ENCODE measurements around the gene CRISPLD2. TPM values are rescaled to one million over a fixed set of nuclear protein-coding genes. Genes with fewer than 3 reads are reported as not detected.
A peak's percentile ranks its signal among the peaks of the same experiment; 100 is the strongest.

The CRISPLD2 gene
- total RNA-seq, 3 donors from 2014 or later (not counting 1 experiment from before 2014, with no cell fraction given), result 0.86 to 6.3 TPM; not detected in 1

GRCh38 chr16:84803146-84803545, 16.6 kb upstream of the CRISPLD2 start:
- Histone ChIP-seq H3K4me1 (ENCODE audit: control insufficient read depth, insufficient read depth, low read length) (peaks cover 11% of the 10 kb centered on the region), H3K4me3 (ENCODE audit: low read length) (no peak overlapping the region), H3K9me3 (ENCODE audit: control insufficient read depth, insufficient read depth, low read length) (no peaks in the 10 kb centered on the region), H3K27me3 (ENCODE audit: control insufficient read depth, insufficient read depth, low read length) (no peaks in the 10 kb centered on the region), H3K27ac (ENCODE audit: low read length) (no peak overlapping the region), H3K36me3 (ENCODE audit: control insufficient read depth, insufficient read depth, low read length) (no peaks in the 10 kb centered on the region)
- no peak for DNase-seq
- TF ChIP-seq, protein P1, sequence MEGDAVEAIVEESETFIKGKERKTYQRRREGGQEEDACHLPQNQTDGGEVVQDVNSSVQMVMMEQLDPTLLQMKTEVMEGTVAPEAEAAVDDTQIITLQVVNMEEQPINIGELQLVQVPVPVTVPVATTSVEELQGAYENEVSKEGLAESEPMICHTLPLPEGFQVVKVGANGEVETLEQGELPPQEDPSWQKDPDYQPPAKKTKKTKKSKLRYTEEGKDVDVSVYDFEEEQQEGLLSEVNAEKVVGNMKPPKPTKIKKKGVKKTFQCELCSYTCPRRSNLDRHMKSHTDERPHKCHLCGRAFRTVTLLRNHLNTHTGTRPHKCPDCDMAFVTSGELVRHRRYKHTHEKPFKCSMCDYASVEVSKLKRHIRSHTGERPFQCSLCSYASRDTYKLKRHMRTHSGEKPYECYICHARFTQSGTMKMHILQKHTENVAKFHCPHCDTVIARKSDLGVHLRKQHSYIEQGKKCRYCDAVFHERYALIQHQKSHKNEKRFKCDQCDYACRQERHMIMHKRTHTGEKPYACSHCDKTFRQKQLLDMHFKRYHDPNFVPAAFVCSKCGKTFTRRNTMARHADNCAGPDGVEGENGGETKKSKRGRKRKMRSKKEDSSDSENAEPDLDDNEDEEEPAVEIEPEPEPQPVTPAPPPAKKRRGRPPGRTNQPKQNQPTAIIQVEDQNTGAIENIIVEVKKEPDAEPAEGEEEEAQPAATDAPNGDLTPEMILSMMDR (IDR thresholded peaks at IDR 0.05), result no peak
- intact Hi-C loops (cut with micrococcal nuclease), result no loop called here
- Mint-ChIP-seq H3K36me3 (no peaks in the 10 kb centered on the region), H3K4me1 (peaks cover 0 to 5% of the 10 kb centered on the region in 2 donors), H3K4me3 (no peak overlapping the region), H3K9me3 (no peaks in the 10 kb centered on the region), H3K27me3 (ENCODE audit: low read depth in 2 of 2) (peaks cover 5 to 12% of the 10 kb centered on the region in 2 donors), H3K27ac (no peak overlapping the region)
- no peak for ATAC-seq
- 82% methylated on average over 9 of the region's 9 CpGs for WGBS (ENCODE audit: insufficient coverage)

- no peak for ATAC-seq
- Mint-ChIP-seq H3K36me3 (no peaks in the 10 kb centered on the region), H3K4me1 (peaks cover 0 to 5% of the 10 kb centered on the region in 2 donors), H3K27ac (no peak overlapping the region), H3K27me3 (ENCODE audit: low read depth in 2 of 2) (peaks cover 5 to 12% of the 10 kb centered on the region in 2 donors), H3K4me3 (no peak overlapping the region), H3K9me3 (no peaks in the 10 kb centered on the region)
- intact Hi-C loops (cut with micrococcal nuclease), result no loop called here
- WGBS (ENCODE audit: insufficient coverage), result 91% methylated on average over 10 of the region's 10 CpGs
- TF ChIP-seq, protein P1 (IDR thresholded peaks at IDR 0.05), result no peak
- no peaks in the 10 kb centered on the region for H3K9me3 ChIP-seq (ENCODE audit: control insufficient read depth, insufficient read depth, low read length)
- no peaks in the 10 kb centered on the region for H3K27me3 ChIP-seq (ENCODE audit: control insufficient read depth, insufficient read depth, low read length)
- no peak overlapping the region for H3K27ac ChIP-seq (ENCODE audit: low read length)
- peaks cover 11% of the 10 kb centered on the region for H3K4me1 ChIP-seq (ENCODE audit: control insufficient read depth, insufficient read depth, low read length)
- no peak overlapping the region for H3K4me3 ChIP-seq (ENCODE audit: low read length)
- no peak for DNase-seq
- H3K36me3 ChIP-seq (ENCODE audit: control insufficient read depth, insufficient read depth, low read length), result no peaks in the 10 kb centered on the region
These were observed 15.5 kb upstream of the CRISPLD2 start for GRCh38 chr16:84804326-84804725.

- Histone ChIP-seq H3K27ac (ENCODE audit: low read length) (no peak overlapping the region), H3K4me3 (ENCODE audit: low read length) (no peak overlapping the region), H3K27me3 (ENCODE audit: control insufficient read depth, insufficient read depth, low read length) (no peaks in the 10 kb centered on the region), H3K9me3 (ENCODE audit: control insufficient read depth, insufficient read depth, low read length) (no peaks in the 10 kb centered on the region), H3K4me1 (ENCODE audit: control insufficient read depth, insufficient read depth, low read length) (peaks cover 15% of the 10 kb centered on the region), H3K36me3 (ENCODE audit: control insufficient read depth, insufficient read depth, low read length) (no peaks in the 10 kb centered on the region)
- peaks cover 0 to 5% of the 10 kb centered on the region in 2 donors for H3K4me1 Mint-ChIP-seq
- H3K36me3 Mint-ChIP-seq, result no peaks in the 10 kb centered on the region
- TF ChIP-seq, protein P1 (IDR thresholded peaks at IDR 0.05), result no peak
- peaks cover 5 to 12% of the 10 kb centered on the region in 2 donors for H3K27me3 Mint-ChIP-seq (ENCODE audit: low read depth in 2 of 2)
- intact Hi-C loops (cut with micrococcal nuclease), result no loop called here
- H3K9me3 Mint-ChIP-seq, result no peaks in the 10 kb centered on the region
- 59% methylated on average over 26 of the region's 26 CpGs for WGBS (ENCODE audit: insufficient coverage)
- peak in 1 of 3 donors; percentile 42 for ATAC-seq
- no peak overlapping the region for H3K27ac Mint-ChIP-seq
- DNase-seq, result peak in 1 of 2 donors; percentile 21
- H3K4me3 Mint-ChIP-seq, result no peak overlapping the region
These were observed 13.4 kb upstream of the CRISPLD2 start for GRCh38 chr16:84806256-84806889.

DNA sequence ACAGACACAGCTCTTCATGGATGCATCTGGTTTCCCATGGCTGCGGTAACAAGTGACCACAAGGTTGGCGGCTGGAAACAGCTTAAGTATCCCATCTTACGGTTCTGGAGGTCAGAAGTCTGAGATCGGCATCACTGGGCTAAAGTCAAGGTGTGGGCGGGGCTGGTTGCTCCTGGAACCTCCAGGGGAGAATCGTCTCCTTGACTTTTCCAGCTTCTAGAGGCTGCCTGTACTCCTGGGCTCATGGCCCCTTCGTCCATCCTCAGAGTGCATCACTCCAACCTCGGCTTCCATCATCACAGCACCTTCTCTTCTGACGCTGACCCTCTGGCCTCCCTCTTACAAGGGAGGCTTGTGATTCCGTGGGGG, 12.9 kb upstream of the CRISPLD2 start:
- no peaks in the 10 kb centered on the region for H3K9me3 Mint-ChIP-seq
- peaks cover 5 to 12% of the 10 kb centered on the region in 2 donors for H3K27me3 Mint-ChIP-seq (ENCODE audit: low read depth in 2 of 2)
- intact Hi-C loops (cut with micrococcal nuclease), result no loop called here
- no peaks in the 10 kb centered on the region for H3K36me3 ChIP-seq (ENCODE audit: control insufficient read depth, insufficient read depth, low read length)
- TF ChIP-seq, protein P1 (IDR thresholded peaks at IDR 0.05), result no peak
- H3K36me3 Mint-ChIP-seq, result no peaks in the 10 kb centered on the region
- H3K27ac Mint-ChIP-seq, result no peak overlapping the region
- DNase-seq (no peak), ATAC-seq (no peak)
- H3K27me3 ChIP-seq (ENCODE audit: control insufficient read depth, insufficient read depth, low read length), result no peaks in the 10 kb centered on the region
- H3K4me3 Mint-ChIP-seq, result no peak overlapping the region
- no peak overlapping the region for H3K4me3 ChIP-seq (ENCODE audit: low read length)
- H3K9me3 ChIP-seq (ENCODE audit: control insufficient read depth, insufficient read depth, low read length), result no peaks in the 10 kb centered on the region
- peaks cover 0 to 5% of the 10 kb centered on the region in 2 donors for H3K4me1 Mint-ChIP-seq
- H3K27ac ChIP-seq (ENCODE audit: low read length), result no peak overlapping the region
- H3K4me1 ChIP-seq (ENCODE audit: control insufficient read depth, insufficient read depth, low read length), result peaks cover 15% of the 10 kb centered on the region
- 85% methylated on average over 10 of the region's 10 CpGs for WGBS (ENCODE audit: insufficient coverage)

All from natural killer cell (primary cell).